NCI-H524 (cell line): ENCODE results near the gene MICAL3.

Source experiments
- DNase-seq, 2 experiments: peaks; one replicate each; lab custom pipeline; 2025; lab: John Stamatoyannopoulos, UW

The MICAL3 gene

DNA sequence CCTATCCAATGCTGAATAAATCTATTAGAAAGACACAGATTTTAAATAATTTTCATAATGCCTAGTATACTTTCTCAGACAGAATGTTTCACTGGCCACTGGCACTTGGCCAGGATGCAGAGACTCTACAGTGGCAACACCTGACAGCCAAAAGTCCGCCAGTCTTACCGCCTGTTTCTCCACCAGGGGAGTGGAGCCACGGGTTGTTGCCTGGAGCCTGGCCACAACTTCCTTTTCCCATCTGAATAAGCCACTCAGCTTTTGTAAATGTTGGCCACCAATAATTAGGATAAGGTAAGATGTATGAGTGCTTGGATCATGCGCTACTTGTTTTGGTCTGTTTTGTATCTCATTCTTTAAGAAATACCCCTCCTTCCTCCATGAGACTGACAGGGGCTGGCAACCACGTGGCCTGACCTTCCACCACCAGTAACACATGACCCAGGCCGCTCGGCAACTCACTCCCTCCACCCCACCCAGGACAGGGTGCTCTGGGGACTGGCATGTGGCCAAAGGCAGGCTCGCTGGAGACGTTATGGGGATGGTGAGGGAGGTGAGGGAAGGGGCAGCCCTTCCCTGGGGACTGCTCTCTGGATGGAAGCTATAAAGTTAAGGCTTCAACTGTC, 157.1 kb downstream of the MICAL3 start:
- DNase-seq: no peak

GRCh38 chr22:17866621-17867020, 157.7 kb downstream of the MICAL3 start:
- no peak for DNase-seq

DNA sequence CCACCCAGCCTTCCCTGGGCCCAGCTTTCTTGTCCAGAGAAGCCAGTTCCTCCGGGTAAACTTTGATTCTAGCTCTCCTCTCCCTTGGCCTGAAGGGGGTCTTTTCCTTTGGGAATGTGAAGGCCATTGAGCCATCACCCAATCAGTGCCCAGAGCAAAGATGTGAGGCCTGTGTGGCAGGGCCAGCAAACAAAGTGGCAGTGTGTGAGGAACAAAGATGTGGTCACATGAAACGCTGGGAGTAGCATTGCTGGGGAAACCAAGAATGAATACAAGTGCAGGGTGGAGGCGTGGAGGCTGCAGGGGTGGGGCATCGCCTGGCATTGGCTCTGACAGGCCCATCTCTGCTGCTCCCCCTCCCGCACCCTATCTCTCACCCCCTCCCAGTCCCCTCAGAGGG, 158.2 kb downstream of the MICAL3 start:
- no peak for DNase-seq

GRCh38 chr22:17865183-17866055, 158.9 kb downstream of the MICAL3 start:
- DNase-seq: no peak

DNA sequence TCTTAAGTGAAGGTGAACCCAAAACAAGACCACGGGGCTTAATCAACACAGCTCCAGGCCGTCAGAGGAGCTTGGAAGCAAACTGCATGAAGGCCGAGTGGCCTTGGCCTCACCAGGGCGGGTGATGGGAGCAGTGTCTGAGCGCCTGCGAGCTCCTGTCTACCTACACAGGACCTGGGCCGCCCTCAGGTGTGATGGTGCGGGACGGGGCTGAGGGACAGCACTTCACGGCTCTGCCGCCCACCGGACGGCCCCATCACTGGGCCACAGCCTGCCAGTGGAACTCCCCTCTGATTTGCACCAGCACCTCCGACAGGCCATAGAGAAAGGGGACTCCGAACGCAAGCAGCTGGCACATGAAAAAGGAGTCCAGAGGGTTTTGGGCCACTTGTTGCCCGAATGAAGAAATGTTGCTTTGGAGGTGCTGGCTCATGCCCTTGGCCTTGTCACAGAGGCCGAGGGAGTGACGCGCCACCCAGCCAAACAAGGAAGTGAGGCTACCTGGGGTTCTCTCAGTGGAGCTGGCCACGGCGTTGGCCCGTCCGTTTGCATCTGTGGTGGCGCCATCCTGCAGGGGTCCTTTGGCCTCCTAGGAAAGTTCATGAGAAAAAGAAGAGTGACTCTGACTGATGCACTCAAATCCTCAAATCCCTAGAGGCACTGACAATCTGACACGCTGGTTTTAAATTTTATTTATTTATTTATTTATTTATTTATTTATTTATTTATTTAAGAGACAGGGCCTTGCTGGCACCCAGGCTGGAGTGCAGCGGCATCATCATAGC, 159.8 kb downstream of the MICAL3 start:
- no peak for DNase-seq

DNA sequence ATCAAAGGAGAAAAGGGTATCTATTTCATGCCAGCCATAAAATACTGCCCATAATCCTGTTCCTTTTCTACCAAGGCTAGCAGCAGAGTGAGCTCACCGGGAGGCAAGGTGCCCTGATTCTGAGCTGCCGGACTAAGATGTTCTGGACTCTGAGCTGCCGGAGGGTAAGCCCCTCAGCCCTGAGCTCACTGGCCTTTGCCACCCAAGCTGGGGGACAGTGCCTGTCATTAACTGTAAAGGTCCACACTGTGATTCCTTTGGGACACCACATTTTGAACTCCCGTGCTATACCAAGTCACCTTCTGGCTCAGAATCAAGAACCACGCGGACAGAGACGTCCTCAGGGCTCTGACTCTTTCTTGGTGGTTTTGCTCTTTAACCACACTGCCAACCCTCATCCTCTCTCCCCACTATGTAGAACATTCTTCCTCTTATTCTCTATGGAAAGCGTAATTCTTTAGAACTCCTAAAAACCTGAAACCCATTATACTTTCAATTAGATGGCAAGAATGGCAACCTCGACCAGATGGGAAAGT, 161.6 kb downstream of the MICAL3 start:
- no peak for DNase-seq

DNA sequence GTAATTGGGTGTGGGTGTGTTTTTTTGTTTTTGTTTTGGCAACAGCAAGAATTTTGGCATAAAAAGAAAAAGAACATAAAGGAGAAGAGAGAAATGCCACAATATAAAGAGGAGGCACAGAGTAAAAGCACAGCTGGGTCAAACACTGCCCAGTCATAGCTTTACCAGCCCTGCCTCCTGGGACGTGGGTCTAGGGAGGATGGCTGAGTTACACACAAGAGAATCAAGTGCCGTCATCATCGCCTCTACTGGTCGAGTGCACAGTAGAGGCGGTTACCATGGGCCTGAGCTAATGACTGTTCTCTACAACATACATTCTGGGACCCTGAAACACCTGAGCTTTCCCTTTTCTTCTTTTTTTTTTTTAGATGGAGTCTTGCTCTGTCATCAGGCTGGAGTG, 162.5 kb downstream of the MICAL3 start:
- DNase-seq: no peak

DNA sequence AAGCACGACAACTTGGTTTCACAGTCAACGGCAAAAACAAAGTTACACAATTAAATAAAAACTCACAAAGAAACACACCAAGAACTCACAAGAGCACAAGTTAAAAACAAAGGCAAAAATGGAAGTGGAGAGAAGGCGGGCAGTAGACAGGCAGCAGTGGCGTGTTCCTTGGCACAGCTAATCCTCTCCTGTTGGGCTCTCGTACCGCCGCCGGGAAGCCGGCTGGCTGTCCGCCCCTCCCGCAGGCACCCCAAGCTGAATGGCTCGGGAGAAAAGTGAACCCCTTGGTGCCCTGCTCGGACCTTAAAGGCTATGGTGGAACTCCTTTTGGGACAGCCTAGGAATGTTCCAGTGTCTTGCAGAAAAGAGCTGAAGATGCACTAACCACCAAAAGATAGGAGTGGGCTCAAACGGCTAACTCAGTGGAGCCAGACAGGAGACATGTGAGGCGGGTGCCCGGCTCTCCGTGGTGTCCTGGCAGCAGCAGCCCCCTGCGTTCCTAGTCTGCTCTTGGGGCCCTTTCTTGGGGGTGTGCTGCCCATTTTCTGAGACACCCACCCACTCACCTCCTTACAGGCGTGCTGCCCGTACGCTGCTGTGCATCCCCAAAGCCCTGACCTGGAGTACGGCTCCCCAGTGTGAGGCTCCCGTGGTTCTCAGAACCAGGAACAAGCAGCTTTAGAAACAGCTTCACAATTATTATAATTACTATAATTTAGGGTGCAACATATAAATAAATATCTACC, 164.0 kb downstream of the MICAL3 start:
- no peak for DNase-seq

DNA sequence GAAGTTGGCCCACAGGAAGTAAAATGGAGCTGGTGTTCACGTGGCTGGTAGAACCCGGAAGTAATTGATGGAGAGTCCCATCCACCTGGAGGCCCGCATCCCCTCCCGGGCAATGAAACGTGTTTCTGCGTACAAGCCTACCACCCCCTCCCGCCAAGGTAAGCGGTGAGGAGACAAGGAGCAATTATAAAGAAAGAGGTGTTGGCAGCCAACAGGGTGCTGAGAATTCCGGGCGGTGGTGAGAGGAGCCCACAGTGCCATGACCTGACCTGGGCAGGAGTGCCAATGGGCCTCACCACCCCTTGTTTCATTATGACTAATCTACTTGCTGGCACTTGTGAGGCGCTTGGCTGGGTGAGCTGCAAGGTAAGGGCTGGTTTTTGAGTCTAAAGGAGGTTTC, 166.3 kb downstream of the MICAL3 start:
- DNase-seq: no peak

DNA sequence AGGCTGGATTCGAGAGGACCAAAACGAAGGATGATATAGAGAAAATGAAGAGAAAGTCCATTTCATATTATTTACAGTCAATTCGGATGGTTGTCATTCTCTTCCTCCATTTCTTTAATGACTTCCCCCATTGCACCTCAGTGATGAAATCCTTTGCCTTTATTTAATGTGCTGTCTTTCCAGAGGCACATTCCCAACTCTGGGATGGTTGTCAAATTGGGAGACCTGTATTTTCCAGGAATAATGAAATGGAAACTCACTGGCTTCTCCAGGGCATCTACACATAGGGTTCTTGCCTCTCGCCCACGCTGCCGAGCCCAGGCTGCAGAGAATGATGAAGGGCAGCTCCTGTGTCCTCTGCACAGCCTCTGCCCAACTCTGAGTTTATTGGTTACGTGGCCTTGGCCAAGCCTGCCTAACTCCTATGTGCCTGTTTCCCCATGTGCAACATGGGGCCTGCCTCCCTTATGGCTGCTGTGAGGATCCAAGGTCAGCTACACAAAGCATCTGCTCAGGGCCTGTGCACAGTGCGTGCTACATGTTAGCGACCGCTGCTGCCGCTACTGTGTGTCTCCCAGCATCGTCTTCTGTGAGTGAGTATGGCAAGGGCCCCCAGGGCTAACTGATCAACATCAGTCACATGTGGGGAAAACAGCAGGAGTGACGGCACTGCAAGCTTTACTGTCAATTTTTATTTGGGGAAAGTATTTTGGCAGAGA, 168.6 kb downstream of the MICAL3 start:
- no peak for DNase-seq

GRCh38 chr22:17853073-17853472, 171.3 kb downstream of the MICAL3 start:
- no peak for DNase-seq

DNA sequence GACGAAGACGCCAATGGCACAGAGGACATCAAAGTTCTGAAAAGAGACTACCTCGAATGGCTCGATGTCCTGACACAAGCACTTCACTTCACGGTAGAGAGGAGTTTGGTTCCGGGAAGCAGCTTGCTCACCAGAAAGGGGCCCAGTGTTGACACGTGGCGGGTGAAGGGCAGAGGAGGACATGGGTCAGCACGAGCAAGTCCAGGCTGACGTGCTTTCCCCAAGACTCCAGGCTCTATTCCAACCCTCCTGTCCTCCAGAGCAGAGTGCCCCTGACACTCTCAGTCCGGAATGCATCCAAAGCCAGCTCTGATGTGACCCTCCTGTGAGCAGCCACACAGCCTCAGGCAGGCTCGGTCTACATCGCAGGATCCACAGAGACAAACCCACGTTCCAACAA, 172.6 kb downstream of the MICAL3 start:
- no peak for DNase-seq

DNA sequence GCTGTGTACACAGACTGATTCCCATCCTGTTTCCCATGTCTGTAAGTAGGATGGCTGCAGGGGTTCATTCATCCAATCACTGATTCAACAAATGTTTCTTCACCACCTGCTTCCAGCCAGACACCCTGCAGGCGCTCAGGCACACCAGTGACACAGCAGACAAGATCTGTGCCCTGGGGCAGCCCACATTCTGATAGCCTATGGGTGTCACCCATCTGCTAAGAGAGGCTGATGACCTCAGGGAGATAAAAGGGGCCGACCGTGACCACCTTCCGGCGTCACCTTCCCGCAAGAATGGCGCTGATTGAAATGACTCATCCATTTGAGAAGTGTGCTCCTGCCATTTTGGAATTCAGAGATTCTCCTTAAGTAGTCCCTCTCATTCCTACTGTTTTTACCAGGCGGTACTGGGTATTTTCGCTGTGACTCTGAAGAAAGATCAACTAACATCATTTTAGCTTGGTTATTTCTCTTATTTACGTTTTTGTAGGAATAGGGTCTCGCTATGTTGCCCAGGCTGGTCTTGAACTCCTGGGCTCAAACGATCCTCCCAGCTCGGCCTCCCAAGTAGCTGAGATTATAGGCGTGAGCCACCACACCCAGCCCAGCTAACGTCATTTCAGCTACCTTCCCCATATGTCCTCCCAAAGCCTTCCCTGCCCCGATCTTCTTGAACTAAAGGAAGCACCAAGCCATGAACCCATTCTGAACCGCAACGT, 176.8 kb downstream of the MICAL3 start:
- DNase-seq: no peak

DNA sequence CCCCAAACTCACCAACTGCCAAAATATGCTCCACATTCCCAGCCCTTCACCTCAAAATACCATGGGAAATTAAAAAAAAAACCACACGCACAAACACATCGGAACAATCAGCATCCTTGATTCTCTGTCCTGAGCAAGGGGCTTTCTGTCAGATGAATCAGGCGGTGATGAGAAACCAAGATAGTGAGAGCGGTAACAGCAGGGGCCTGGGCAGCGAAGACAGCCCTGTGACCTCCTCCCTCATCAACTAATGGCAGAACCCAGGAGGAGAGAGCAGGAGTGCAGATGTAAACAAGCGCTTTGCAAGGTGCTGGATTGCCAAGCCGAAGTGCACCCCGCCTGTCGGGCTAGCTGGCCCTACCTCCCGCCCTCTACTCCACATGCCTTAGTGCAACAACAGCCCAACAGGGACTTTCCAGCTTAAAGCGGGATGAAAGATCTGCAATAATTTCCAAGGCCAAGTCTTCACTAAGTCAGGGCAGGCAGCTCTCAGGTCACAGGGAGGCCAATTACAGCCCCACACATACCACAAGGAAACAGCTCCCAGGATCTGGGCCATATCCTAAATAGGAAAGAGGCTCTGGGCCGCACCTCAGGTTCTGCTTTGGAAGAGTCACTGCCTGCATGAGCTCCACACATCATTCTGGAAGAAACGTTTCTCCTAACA, 177.9 kb downstream of the MICAL3 start:
- DNase-seq: no peak

DNA sequence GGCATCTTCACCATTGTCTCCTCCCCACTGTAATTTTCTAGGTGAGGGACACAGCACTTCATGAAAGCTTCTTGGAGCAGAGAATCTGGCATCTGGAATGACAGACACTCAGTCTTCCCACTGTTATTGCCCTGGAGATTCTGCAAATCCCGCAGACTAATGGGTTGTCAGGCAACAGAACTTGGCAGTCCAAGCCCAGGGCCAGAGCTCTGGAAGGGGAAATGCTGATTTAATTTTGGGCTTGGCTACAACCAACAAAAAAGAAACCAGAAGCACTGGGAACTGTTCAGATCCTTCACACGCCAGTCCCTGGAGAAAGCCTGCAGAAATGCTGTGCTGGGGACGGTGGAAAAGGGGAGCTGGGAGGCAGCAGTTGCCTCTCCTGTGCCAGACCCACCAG, 178.6 kb downstream of the MICAL3 start:
- no peak for DNase-seq

DNA sequence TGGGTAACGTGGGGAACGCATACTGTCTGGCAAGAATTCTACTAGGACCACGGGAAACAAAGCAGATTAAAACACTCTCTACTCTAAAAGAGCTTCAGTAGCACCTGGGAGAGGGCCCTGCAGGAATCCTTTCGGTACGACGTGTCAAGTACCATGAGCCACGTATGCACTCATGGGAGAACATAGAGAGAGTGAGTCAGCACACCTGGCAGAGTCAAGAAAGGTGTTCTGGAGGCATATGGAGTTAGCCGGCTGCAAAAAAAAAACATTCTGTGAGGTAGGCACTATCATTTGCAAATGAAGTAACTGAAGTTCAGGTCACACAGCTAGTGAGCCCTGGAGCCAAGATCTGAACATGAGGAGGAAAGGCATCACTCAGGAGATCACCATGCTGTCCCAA, 179.0 kb downstream of the MICAL3 start:
- DNase-seq: no peak

DNA sequence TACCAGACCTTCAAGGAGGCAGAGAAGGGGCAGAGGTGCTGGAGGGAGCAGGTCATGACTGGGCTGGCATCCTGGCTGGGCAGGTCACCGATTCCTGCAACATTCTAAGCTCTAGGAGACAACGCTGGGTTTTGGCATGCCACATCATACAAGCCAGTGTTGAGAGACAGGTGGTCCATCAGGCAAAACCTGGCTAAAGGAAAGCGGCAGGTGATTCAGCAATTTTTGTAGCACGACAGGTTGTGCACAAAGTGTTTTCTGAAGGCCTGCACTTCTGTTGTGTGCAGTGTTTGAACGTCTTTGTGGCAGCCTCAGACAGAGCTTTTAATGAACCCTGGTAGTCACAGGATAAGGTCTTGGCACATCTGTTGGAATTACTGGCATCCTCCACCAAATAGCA, 180.2 kb downstream of the MICAL3 start:
- no peak for DNase-seq

GRCh38 chr22:17842386-17842785, 182.0 kb downstream of the MICAL3 start:
- no peak for DNase-seq

GRCh38 chr22:17841836-17842235, 182.5 kb downstream of the MICAL3 start:
- no peak for DNase-seq
